Measurements from ENCODE around the gene LRRN3.

Gene LRRN3

DNA sequence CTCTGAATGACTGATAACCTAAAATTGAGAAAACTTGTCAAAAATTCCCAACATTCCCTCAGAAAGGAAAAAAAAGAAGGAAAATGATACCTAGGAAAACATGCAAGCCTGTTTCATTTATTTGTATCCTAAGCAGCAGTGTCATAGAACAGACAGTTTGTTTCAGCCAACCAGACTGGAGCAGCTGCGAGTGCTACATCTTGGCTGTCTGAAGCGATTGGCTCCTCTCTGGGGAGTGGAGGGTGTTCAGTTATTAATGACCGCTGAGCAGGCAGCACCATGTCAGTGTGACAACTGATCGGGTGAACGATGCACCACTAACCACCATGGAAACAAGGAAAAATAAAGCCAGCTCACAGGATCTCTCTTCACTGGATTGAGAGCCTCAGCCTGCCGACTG is at the start of gene LRRN3:
Gene LRRN3, plus strand, starts transcription at position 282 of the 400 bp plus-strand sequence. CDS start 31,646 bp downstream, outside the sequence.
- H3K4me1 ChIP-seq (ENCODE audit: control insufficient read depth in 1 of 2, insufficient read depth in 2 of 2, low read length in 2 of 2), result peaks cover 0 to 11% of the 10 kb centered on the region in 2 donors
- no peaks in the 10 kb centered on the region for H3K36me3 ChIP-seq (ENCODE audit: control insufficient read depth in 1 of 2, insufficient read depth in 2 of 2, low read length in 2 of 2)
- no peak within 1 kb of the TSS for H3K9ac ChIP-seq (ENCODE audit: low read depth in 1 of 2, low read length in 2 of 2)
- H3K9me3 ChIP-seq (ENCODE audit: control insufficient read depth in 1 of 2, low read length in 2 of 2), result no peaks in the 10 kb centered on the region
- H3K27ac ChIP-seq (ENCODE audit: low read depth, low read length), result no peak within 1 kb of the TSS
- peak within 1 kb of the TSS; percentile 30 to 43 for H3K4me3 ChIP-seq (ENCODE audit: low read depth in 1 of 2, low read length in 2 of 2)
- no peaks in the 10 kb centered on the region for H3K27me3 ChIP-seq (ENCODE audit: control insufficient read depth in 1 of 2, insufficient read depth in 2 of 2, low read length in 2 of 2)

GRCh38 chr7:111041577-111041976 is 49.4 kb upstream of the LRRN3 start:
- H3K4me1 ChIP-seq (ENCODE audit: control insufficient read depth in 1 of 2, insufficient read depth in 2 of 2, low read length in 2 of 2), result no peaks in the 10 kb centered on the region
- no peak overlapping the region for H3K4me3 ChIP-seq (ENCODE audit: low read depth in 1 of 2, low read length in 2 of 2)
- H3K36me3 ChIP-seq (ENCODE audit: control insufficient read depth in 1 of 2, insufficient read depth in 2 of 2, low read length in 2 of 2), result no peaks in the 10 kb centered on the region
- no peaks in the 10 kb centered on the region for H3K9me3 ChIP-seq (ENCODE audit: control insufficient read depth in 1 of 2, low read length in 2 of 2)
- no peaks in the 10 kb centered on the region for H3K27me3 ChIP-seq (ENCODE audit: control insufficient read depth in 1 of 2, insufficient read depth in 2 of 2, low read length in 2 of 2)
- no peak overlapping the region for H3K27ac ChIP-seq (ENCODE audit: low read depth, low read length)
- no peak overlapping the region for H3K9ac ChIP-seq (ENCODE audit: low read depth in 1 of 2, low read length in 2 of 2)

- no peaks in the 10 kb centered on the region for H3K9me3 ChIP-seq (ENCODE audit: control insufficient read depth in 1 of 2, low read length in 2 of 2)
- H3K36me3 ChIP-seq (ENCODE audit: control insufficient read depth in 1 of 2, insufficient read depth in 2 of 2, low read length in 2 of 2), result no peaks in the 10 kb centered on the region
- no peak overlapping the region for H3K4me3 ChIP-seq (ENCODE audit: low read depth in 1 of 2, low read length in 2 of 2)
- H3K4me1 ChIP-seq (ENCODE audit: control insufficient read depth in 1 of 2, insufficient read depth in 2 of 2, low read length in 2 of 2), result no peaks in the 10 kb centered on the region
- no peak overlapping the region for H3K9ac ChIP-seq (ENCODE audit: low read depth in 1 of 2, low read length in 2 of 2)
- H3K27me3 ChIP-seq (ENCODE audit: control insufficient read depth in 1 of 2, insufficient read depth in 2 of 2, low read length in 2 of 2), result no peaks in the 10 kb centered on the region
- H3K27ac ChIP-seq (ENCODE audit: low read depth, low read length), result no peak overlapping the region
These were observed 48.1 kb upstream of the LRRN3 start for GRCh38 chr7:111042842-111043241.

- Histone ChIP-seq H3K4me3 (ENCODE audit: low read depth in 1 of 2, low read length in 2 of 2) (no peak overlapping the region), H3K9me3 (ENCODE audit: control insufficient read depth in 1 of 2, low read length in 2 of 2) (no peaks in the 10 kb centered on the region), H3K9ac (ENCODE audit: low read depth in 1 of 2, low read length in 2 of 2) (no peak overlapping the region), H3K4me1 (ENCODE audit: control insufficient read depth in 1 of 2, insufficient read depth in 2 of 2, low read length in 2 of 2) (no peaks in the 10 kb centered on the region), H3K27ac (ENCODE audit: low read depth, low read length) (no peak overlapping the region), H3K27me3 (ENCODE audit: control insufficient read depth in 1 of 2, insufficient read depth in 2 of 2, low read length in 2 of 2) (no peaks in the 10 kb centered on the region), H3K36me3 (ENCODE audit: control insufficient read depth in 1 of 2, insufficient read depth in 2 of 2, low read length in 2 of 2) (no peaks in the 10 kb centered on the region)
These were observed 47.4 kb upstream of the LRRN3 start for GRCh38 chr7:111043561-111043960.

GRCh38 chr7:111045449-111045848 is 45.5 kb upstream of the LRRN3 start:
- Histone ChIP-seq H3K4me3 (ENCODE audit: low read depth in 1 of 2, low read length in 2 of 2) (no peak overlapping the region), H3K27me3 (ENCODE audit: control insufficient read depth in 1 of 2, insufficient read depth in 2 of 2, low read length in 2 of 2) (no peaks in the 10 kb centered on the region), H3K36me3 (ENCODE audit: control insufficient read depth in 1 of 2, insufficient read depth in 2 of 2, low read length in 2 of 2) (no peaks in the 10 kb centered on the region), H3K9me3 (ENCODE audit: control insufficient read depth in 1 of 2, low read length in 2 of 2) (no peaks in the 10 kb centered on the region), H3K27ac (ENCODE audit: low read depth, low read length) (no peak overlapping the region), H3K4me1 (ENCODE audit: control insufficient read depth in 1 of 2, insufficient read depth in 2 of 2, low read length in 2 of 2) (no peaks in the 10 kb centered on the region), H3K9ac (ENCODE audit: low read depth in 1 of 2, low read length in 2 of 2) (no peak overlapping the region)

DNA sequence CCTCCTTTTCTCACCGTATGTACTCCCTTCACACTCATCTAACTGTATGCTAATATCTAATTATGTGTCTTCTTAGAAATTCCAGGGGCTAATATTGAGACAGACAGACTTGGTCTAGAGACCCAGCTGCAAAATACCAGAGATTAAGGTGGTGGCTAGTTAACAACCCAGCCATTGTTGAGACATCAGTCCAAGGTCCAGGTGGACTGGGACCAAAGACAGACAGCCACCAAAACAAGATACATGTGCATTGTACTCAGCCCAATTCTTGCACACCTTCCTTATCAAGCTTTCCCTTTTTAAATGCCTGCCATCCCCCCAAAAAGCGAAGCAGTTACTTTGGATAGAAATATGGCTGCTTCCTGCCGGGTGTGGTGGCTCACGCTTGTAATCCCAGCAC is 43.3 kb upstream of the LRRN3 start:
- Histone ChIP-seq H3K36me3 (ENCODE audit: control insufficient read depth in 1 of 2, insufficient read depth in 2 of 2, low read length in 2 of 2) (no peaks in the 10 kb centered on the region), H3K27ac (ENCODE audit: low read depth, low read length) (no peak overlapping the region), H3K9me3 (ENCODE audit: control insufficient read depth in 1 of 2, low read length in 2 of 2) (no peaks in the 10 kb centered on the region), H3K4me1 (ENCODE audit: control insufficient read depth in 1 of 2, insufficient read depth in 2 of 2, low read length in 2 of 2) (no peaks in the 10 kb centered on the region), H3K4me3 (ENCODE audit: low read depth in 1 of 2, low read length in 2 of 2) (no peak overlapping the region), H3K9ac (ENCODE audit: low read depth in 1 of 2, low read length in 2 of 2) (no peak overlapping the region), H3K27me3 (ENCODE audit: control insufficient read depth in 1 of 2, insufficient read depth in 2 of 2, low read length in 2 of 2) (no peaks in the 10 kb centered on the region)

GRCh38 chr7:111049971-111050680 is 40.8 kb upstream of the LRRN3 start:
- Histone ChIP-seq H3K4me3 (ENCODE audit: low read depth in 1 of 2, low read length in 2 of 2) (no peak overlapping the region), H3K4me1 (ENCODE audit: control insufficient read depth in 1 of 2, insufficient read depth in 2 of 2, low read length in 2 of 2) (no peaks in the 10 kb centered on the region), H3K9ac (ENCODE audit: low read depth in 1 of 2, low read length in 2 of 2) (no peak overlapping the region), H3K9me3 (ENCODE audit: control insufficient read depth in 1 of 2, low read length in 2 of 2) (no peaks in the 10 kb centered on the region), H3K27me3 (ENCODE audit: control insufficient read depth in 1 of 2, insufficient read depth in 2 of 2, low read length in 2 of 2) (no peaks in the 10 kb centered on the region), H3K36me3 (ENCODE audit: control insufficient read depth in 1 of 2, insufficient read depth in 2 of 2, low read length in 2 of 2) (no peaks in the 10 kb centered on the region), H3K27ac (ENCODE audit: low read depth, low read length) (no peak overlapping the region)

DNA sequence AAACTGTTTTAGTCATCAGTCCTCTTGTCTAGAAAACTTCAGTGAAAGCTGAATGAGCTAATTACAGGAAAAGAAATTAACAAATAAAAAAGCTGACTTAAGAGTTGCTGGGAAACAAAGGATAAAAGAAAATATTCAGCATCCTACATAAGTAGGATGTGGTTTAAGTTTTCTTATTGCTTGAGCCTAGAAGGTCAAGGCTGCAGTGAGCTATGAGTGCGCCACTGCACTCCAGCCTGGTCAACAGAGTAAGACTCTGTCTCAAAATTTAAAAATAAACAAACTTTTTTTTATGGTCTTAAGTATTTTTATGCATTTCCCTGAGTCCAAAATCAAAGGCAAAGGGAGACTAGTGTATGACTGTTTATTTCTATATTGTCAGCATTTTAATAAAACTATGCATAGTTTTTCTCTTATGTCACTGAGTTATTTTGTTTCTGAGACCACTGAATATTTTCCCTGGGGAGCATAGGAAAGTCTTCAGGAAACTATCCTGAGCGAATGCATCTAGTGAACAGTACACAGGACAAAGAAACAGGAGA is 40.0 kb upstream of the LRRN3 start:
- Histone ChIP-seq H3K9ac (ENCODE audit: low read depth in 1 of 2, low read length in 2 of 2) (no peak overlapping the region), H3K27ac (ENCODE audit: low read depth, low read length) (no peak overlapping the region), H3K9me3 (ENCODE audit: control insufficient read depth in 1 of 2, low read length in 2 of 2) (no peaks in the 10 kb centered on the region), H3K4me1 (ENCODE audit: control insufficient read depth in 1 of 2, insufficient read depth in 2 of 2, low read length in 2 of 2) (no peaks in the 10 kb centered on the region), H3K27me3 (ENCODE audit: control insufficient read depth in 1 of 2, insufficient read depth in 2 of 2, low read length in 2 of 2) (no peaks in the 10 kb centered on the region), H3K36me3 (ENCODE audit: control insufficient read depth in 1 of 2, insufficient read depth in 2 of 2, low read length in 2 of 2) (no peaks in the 10 kb centered on the region), H3K4me3 (ENCODE audit: low read depth in 1 of 2, low read length in 2 of 2) (no peak overlapping the region)

DNA sequence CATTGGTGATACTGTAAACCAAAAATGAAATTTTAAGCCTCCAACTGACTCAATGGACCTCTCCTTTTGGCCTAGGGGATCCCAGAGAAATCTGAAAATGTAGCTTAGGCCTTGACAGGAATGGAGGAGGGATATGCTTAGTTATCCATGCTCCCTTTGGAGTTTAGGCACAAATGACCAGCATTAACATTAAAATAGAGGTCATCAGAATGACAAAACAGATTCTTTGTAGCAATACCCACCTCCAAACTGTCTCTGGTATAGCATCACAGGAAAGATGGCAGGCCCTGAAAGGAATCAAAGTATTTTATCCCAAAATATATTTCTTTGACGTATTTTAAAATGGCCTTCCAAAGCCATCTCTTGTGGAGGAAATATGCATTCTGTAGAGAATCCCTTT is 39.1 kb upstream of the LRRN3 start:
- Histone ChIP-seq H3K4me1 (ENCODE audit: control insufficient read depth in 1 of 2, insufficient read depth in 2 of 2, low read length in 2 of 2) (no peaks in the 10 kb centered on the region), H3K36me3 (ENCODE audit: control insufficient read depth in 1 of 2, insufficient read depth in 2 of 2, low read length in 2 of 2) (no peaks in the 10 kb centered on the region), H3K9ac (ENCODE audit: low read depth in 1 of 2, low read length in 2 of 2) (no peak overlapping the region), H3K9me3 (ENCODE audit: control insufficient read depth in 1 of 2, low read length in 2 of 2) (no peaks in the 10 kb centered on the region), H3K27me3 (ENCODE audit: control insufficient read depth in 1 of 2, insufficient read depth in 2 of 2, low read length in 2 of 2) (no peaks in the 10 kb centered on the region), H3K4me3 (ENCODE audit: low read depth in 1 of 2, low read length in 2 of 2) (no peak overlapping the region), H3K27ac (ENCODE audit: low read depth, low read length) (no peak overlapping the region)

- Histone ChIP-seq H3K27ac (ENCODE audit: low read depth, low read length) (no peak overlapping the region), H3K9me3 (ENCODE audit: control insufficient read depth in 1 of 2, low read length in 2 of 2) (no peaks in the 10 kb centered on the region), H3K36me3 (ENCODE audit: control insufficient read depth in 1 of 2, insufficient read depth in 2 of 2, low read length in 2 of 2) (no peaks in the 10 kb centered on the region), H3K4me1 (ENCODE audit: control insufficient read depth in 1 of 2, insufficient read depth in 2 of 2, low read length in 2 of 2) (no peaks in the 10 kb centered on the region), H3K4me3 (ENCODE audit: low read depth in 1 of 2, low read length in 2 of 2) (no peak overlapping the region), H3K27me3 (ENCODE audit: control insufficient read depth in 1 of 2, insufficient read depth in 2 of 2, low read length in 2 of 2) (no peaks in the 10 kb centered on the region), H3K9ac (ENCODE audit: low read depth in 1 of 2, low read length in 2 of 2) (no peak overlapping the region)
These were observed 37.9 kb upstream of the LRRN3 start for GRCh38 chr7:111053035-111053434.

All from duodenal mucosa (tissue), 2 donors.